Left ventricle myocardium superior (tissue), 1 donor: ENCODE measurements around the gene ADAMTS2. TPM values are rescaled to one million over a fixed set of nuclear protein-coding genes. Genes with fewer than 3 reads are reported as not detected.
A peak's percentile ranks its signal among the peaks of the same experiment; 100 is the strongest.

Experiments used
- ATAC-seq: fragments of 200-7000 bp; cut with Tn5 transposase; one replicate; pipeline ENCODE4 v1.9.1; 2020; ENCODE audit warnings: mild to moderate bottlenecking, moderate library complexity
- DNase-seq: peaks from one replicate; pipeline ENCODE4 v3.0.0-alpha.2; 2020
- intact Hi-C: fragments of 100-400 bp; cut with micrococcal nuclease; formaldehyde crosslinking; loops from one replicate; pipeline ENCODE4 v1.11.0; 2022
- total RNA-seq: library from RNA; stranded (reverse); fragmentation: NEBNext Ultra II Directional; extraction: Animal tissue kit (Norgen Biotek cat#: 25700); gene quantifications from one replicate; pipeline ENCODE4 v1.2.1, GENCODE V29; 2021
- donor health status: DM: no; HTN: yes; CAD: no; lungs with severe emphysema.

Gene ADAMTS2
- total RNA-seq, 1 donor from 2014 or later = 4.3 TPM

- no peak for ATAC-seq
- peak; percentile 21 for DNase-seq
- intact Hi-C loops = no loop called here
Observed at GRCh38 chr5:179264783-179265513, 80.3 kb downstream of the ADAMTS2 start.

- intact Hi-C loops = no loop called here
- DNase-seq = no peak
Observed at GRCh38 chr5:179264053-179264782, 81.0 kb downstream of the ADAMTS2 start.

GRCh38 chr5:179263391-179264052 is 81.7 kb downstream of the ADAMTS2 start:
- ATAC-seq (no peak), DNase-seq (peak; percentile 31)
- intact Hi-C loops = no loop called here

More at GRCh38 chr5:179264053-179264782, 81.0 kb downstream of the ADAMTS2 start:
- no peak for ATAC-seq

- DNase-seq = no peak
- intact Hi-C loops = no loop called here
- no peak for ATAC-seq
Observed at GRCh38 chr5:179262126-179262920, 82.9 kb downstream of the ADAMTS2 start.

- ATAC-seq = no peak
- intact Hi-C loops = no loop called here
Observed at GRCh38 chr5:179261301-179262125, 83.7 kb downstream of the ADAMTS2 start.

GRCh38 chr5:179260324-179261070 is 84.8 kb downstream of the ADAMTS2 start:
- DNase-seq = no peak
- ATAC-seq = no peak
- intact Hi-C loops = no loop called here

More at GRCh38 chr5:179261301-179262125, 83.7 kb downstream of the ADAMTS2 start:
- DNase-seq = peak; percentile 34

GRCh38 chr5:179259731-179260323 is 85.4 kb downstream of the ADAMTS2 start:
- DNase-seq = no peak
- intact Hi-C loops = no loop called here
- no peak for ATAC-seq

GRCh38 chr5:179258922-179259730 is 86.1 kb downstream of the ADAMTS2 start:
- DNase-seq (peak; percentile 69), ATAC-seq (peak; percentile 64)
- intact Hi-C loops = no loop called here

GRCh38 chr5:179258001-179258921 is 87.0 kb downstream of the ADAMTS2 start:
- DNase-seq = no peak
- no peak for ATAC-seq
- intact Hi-C loops = no loop called here

GRCh38 chr5:179257176-179257682 is 88.0 kb downstream of the ADAMTS2 start:
- DNase-seq = peak; percentile 70
- ATAC-seq = peak; percentile 78
- intact Hi-C loops = no loop called here

GRCh38 chr5:179256328-179257175 is 88.7 kb downstream of the ADAMTS2 start:
- DNase-seq = no peak
- intact Hi-C loops = no loop called here
- ATAC-seq = no peak

- intact Hi-C loops = no loop called here
- ATAC-seq = no peak
- DNase-seq = no peak
Observed at GRCh38 chr5:179255527-179256327, 89.5 kb downstream of the ADAMTS2 start.

- DNase-seq (no peak), ATAC-seq (no peak)
Observed at GRCh38 chr5:179254638-179255271, 90.5 kb downstream of the ADAMTS2 start.

More at GRCh38 chr5:179254638-179255271, 90.5 kb downstream of the ADAMTS2 start:
- intact Hi-C loops = no loop called here
